Measurements from ENCODE around the gene ANKRD37.

The ANKRD37 gene

DNA sequence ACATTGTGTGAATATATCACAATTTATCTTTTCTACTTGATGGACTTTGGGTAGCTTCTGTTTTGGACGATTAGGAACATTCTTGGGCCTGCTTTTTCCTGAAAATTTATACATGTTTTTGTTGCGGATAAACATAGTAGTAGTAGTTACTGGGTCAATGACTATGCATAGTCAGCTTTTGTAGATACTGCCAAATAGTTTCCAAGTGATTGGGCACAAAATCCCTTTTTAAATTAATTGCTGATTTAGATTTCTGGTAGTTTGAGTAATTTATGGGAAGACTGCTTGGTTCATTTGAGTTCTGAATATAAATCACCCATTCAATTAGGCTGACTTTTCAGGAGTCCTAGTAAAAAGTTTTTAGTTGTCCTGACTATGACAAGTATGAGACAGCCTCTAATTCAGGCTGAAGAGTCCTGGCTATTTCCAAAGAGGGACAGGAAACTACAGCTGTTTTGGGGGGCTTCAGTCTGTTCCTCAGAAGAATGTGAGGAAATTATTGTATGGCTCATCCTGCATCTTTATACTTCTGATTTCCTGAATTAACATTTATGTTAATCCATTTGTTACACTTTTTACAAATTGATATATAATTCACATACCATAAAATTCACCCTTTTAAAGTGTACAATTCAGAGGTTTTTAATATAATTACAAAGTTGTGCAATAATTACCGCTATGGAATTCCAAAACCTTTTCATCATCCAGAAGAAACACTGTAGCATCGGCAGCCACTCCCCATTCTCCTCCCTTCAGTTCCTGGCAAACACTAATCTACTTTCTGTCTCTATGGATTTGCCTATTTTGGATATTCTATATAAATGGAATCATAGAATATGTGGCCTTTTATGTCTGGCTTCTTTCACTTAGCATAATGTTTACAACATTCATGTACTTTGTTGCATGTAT, 15.1 kb upstream of the ANKRD37 start:
- no peak for DNase-seq

DNA sequence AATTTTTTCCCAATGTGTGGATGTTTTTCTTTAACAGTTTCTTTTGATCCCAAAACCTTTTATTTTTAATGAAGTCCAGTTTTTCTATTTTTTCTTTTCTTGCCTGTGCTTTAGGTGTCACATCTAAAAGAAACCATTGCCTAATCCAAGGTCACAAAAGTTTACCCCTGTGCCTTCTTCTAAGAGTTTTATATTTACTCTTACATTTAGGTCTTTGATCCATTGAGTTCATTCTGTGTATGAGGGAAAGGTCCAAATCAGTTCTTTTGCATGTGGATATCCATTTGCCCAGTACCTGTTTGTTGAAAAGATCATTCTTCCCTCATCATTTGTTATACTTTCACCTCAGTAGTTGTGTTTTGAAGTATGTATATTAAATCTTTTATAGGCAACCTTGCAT, 13.9 kb upstream of the ANKRD37 start:
- DNase-seq, result no peak

DNA sequence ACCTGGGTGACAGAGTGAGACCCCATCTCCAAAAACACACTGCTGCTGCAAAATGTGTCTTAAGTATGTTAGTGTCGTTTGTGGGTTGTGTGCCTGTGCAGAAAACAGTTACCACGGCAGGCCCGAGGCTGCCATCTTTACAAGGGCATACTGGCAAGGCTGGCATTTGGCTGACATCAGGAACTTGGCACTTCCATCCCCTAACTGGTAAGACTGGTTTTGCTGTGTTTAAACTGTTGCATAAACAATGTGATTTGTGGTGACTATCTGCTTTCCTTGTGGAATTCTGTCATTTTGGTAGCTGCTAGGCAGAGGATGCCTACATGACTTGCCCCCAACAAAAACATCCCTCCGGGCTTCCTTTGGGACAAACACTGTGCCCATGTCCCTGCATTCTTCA, 13.2 kb upstream of the ANKRD37 start:
- no peak for DNase-seq

DNA sequence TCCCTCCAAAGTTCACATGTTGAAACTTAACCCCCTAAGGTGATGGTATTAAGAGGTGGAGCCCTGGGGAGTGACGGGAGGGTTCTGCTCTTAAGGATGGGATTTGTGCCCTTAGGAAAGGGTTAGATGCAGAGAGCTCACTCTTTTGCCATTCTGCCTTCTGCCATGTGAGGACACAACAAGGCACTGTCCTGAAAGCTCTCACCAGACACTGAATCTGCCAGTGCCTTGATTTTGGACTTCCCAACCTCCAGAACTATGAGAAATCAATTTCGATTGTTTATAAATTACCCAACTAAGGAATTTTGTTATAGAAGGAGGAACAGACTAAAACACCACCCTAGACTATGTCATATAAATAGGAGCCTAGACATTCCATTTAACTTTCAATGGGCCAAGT, 12.6 kb upstream of the ANKRD37 start:
- DNase-seq, result no peak

DNA sequence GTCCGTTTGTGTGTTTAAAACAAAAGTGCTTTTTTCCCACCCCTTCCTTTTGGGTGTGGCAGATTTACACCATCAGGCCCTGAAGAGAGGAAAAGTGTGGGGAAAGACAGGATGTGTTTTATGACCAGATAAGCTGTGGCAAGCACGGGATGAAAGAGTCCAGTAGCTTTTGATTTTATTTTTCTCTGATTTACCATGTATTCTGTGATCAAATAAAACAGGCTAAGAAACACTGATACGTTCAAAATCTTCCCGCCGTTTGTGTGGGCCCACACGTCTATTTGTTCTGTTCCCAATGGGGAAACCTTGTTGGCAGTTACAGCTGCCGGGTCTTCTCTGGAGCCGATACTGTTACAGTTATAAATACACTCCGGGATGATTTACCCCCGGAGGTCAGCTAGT, 11.7 kb upstream of the ANKRD37 start:
- no peak for DNase-seq

DNA sequence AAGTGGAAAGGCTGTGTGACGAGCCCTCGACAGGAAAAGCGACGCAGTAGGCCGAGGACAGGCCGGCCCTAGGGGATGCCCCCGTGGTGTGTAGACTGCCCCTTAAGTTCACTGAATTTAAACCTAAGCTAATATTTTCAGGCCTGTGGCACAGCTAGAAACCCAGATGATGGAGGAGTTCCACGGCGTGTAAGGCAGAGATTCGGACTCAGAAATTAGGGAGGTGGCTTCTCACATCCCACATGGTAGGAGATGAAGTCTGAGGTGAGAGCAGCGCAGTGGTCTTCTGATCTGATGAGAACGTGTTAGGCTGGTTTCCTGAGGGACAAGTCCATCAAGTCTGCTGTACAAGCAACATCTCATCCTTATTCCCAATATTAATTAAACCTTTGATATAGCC, 8.7 kb upstream of the ANKRD37 start:
- DNase-seq, result no peak

DNA sequence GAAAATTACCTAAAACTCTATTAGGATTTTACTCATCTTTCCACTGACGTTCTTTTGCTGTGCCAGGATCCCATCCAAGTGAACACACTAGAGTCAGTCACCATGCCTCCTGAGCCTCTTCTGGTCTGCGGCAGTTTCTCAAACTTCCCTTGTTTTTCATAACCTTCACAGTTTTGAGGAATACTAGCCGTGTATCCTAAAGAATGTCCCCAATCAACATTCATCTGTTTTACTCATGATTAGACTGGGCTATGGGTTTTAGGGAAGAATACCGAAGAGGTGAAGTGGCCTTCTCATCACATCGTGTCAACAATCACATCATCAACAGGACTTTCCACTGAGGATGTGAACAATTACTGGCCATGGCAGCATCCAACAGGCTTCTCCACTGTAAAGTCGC, 5.7 kb upstream of the ANKRD37 start:
- DNase-seq, result no peak

DNA sequence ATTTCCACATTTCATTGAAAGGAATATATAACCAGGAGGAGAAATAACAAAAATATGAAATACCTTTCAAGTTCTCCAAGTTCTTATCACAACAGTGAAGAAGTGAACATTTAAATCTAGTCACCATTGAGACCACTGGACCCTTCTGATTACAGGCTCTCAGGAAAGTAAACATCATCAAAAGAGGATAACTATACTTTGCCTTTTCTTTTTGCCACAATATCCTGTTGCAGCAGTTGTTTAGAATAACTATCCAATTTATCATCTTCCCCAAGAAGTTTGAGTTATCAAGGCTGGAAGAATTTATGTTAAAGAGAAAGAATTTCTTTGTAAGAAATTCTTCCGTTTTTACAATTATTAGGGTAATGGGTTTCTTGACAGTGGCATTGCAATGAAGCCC, 4.5 kb upstream of the ANKRD37 start:
- DNase-seq, result no peak

DNA sequence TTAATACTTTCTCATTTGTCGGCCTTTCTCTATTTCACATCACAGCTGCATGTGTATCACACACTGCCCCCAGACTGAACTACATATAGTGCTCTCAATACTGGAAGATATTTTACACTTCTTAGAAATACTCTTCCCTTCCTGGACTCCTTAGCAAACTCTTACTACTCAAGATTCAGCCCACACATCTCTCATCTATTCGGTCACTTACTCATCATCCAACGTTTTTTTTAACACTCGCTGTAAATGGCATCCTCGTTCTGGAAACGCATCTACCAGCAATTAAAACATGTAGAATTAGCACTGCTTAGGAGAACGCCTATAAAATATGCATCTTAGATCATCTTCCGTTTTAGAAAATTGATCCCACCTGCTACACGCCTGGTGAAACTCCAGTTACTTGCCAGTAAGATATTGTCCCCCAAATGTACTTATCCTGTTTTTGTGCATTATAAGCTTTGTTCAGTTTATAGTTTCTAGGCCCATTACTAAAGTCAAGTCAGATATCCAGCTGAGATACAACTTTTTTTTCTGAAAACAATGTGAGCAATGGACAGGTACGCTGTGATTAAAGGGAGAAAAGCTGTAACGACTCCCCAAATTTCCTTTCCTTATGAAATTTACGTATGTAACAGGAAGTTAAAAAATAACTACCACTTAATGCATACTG, 1.9 kb upstream of the ANKRD37 start:
- no peak for DNase-seq

DNA sequence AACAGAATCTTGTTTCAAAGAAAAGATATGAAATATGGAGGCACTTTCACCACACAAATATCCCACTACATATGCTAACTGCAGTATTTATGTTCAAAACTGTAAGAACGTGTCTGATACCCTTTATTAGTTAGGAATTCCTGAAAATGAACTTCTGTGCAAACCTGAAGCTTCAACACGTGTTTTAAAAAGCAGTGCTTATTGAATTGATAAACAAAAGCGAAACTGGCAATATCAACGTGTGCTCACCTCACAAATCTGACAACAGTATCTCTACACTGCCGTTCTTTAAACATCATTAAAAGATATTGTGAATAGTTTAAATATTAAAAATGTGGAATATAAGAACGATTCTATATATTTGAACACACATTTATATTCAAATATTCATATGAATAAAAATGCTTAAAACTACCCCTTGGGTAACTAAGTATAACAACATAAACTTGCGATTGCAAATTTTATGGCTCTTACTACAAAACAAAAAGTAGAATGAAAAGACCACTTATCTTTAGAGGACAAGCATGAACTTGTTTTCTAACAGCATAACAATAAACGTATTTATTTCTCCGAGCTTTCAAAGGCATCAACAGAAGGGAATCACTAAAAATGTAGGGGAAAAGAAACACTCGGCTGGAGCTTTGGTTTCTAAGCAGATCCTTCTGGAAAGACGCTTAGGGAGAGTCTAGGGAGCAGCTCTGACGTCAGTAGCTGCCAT, 1.2 kb upstream of the ANKRD37 start, which contains the start of gene LRP2BP:
Gene LRP2BP (minus strand): TSS at position 687 of the 718 bp plus-strand sequence. CDS start 17,738 bp downstream, outside the sequence.
- DNase-seq, result peak; percentile 4

DNA sequence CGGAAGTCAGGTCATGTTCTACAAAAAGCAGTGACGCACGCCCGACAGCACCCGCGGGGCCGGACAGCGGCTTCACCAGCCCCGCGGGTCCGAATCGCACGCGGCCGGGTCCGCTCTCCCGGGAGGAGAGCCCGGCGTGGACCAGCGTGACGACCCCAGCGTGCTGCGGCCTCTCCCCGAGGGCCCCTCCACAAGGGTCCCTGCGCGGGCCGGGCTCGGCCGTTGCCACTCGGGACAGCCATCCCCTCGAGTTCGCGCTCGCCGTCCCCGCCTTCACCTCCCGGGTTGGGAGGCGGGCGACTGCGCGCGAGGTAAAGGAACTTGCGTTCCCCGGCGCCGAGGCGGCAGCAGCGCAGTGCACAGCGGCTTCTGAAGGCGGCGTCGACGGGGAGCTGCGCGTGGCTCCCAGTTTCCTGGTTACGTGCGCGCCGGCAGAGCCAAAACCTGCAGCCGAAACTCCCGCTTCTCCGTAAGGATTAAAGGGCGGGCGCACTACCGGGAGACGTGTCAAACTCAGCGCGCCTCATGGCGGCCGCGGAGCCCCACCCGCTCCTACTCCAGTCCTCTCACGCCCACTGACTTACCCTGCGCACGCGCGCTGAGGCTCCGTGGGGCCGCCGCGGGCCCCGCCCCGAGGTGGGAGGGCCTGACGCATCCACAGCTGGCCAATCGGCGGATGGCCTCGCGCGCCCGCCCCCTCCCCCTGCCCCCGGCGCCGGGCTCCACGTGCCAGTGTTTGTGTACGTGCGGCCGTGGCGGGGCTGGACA, 501 bp upstream of the ANKRD37 start:
- peak; percentile 75 for DNase-seq

DNA sequence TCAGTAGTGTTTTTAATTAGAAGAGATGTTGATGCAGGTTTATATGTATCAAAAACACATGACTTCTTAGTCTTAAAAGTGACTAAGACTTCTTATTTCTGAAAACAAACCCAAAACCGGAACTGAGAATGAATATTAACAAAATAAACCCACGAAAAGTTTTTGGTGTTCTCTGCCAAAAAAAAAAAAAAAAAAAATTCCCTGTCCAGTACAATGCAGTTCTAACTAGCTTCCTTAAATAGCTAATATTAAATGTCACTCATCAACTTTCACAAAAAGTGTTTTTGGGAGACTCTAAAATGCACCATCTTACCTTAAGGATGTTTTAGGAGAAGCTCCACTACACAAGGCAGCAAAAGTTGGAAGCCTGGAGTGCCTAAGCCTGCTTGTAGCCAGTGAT, 2.0 kb downstream of the ANKRD37 start:
- no peak for DNase-seq

DNA sequence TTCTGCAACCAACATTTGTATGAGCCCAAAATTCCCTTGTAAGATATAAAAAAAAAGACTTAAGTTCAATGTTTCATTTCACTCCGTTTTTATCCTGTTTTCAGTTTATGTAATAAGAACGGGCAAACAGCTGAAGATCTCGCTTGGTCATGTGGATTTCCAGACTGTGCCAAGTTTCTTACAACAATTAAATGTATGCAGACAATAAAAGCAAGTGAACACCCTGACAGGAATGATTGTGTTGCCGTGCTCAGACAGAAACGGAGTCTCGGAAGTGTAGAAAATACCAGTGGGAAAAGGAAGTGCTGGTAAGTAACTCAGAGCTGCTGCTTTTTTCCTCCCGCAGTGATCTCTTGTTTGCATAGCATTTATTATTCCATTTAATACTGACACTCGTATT, 2.8 kb downstream of the ANKRD37 start:
- DNase-seq, result no peak

DNA sequence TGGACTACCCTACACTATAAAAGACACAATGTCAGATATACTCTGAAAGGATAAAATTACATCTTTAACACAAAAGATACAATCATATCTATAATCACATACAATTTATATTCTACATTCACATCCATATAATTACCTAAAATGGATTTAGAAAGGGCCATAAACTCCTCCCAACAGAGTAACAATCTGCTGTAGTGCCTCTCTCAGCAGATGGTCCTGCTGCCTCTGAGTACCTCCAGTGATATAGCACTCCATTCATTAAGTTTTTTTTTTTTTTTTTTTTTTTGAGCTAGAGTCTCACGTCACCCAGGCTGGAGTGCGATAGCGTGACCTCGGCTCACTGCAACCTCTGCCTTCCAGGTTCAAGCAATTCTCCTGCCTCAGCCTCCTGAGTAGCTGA, 7.4 kb downstream of the ANKRD37 start:
- DNase-seq, result no peak

DNA sequence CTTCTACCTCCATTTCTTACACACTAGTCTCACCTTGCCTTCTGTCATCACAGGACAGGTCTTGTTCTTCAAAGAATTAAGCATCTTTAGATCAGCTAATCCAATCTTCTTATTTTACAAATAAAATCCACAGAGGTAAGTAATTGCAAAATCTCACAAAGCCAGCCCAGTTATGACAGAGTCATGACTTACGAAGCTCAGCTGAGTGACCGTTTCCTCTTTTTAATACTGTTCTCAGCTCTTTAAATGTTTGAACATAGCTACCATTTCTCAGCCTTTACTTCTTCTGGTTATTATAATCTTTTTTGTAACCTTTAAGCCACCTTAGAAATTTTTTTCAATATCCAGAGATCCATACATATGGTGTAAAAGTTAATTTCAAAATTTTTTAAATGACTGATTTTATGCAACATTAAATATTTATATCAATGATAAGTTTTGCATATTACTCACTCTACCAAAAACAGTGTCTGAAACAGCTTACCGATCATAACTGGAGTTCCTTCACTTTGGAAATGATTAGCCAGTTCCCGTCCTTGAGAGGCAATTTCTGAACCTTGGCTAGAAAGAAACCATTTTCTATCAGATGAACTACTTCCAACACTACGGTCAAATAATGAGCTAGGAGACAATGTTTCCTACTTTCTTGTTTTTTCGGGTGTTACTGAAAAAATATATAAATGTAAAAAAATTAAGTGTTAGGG, 8.8 kb downstream of the ANKRD37 start:
- no peak for DNase-seq

DNA sequence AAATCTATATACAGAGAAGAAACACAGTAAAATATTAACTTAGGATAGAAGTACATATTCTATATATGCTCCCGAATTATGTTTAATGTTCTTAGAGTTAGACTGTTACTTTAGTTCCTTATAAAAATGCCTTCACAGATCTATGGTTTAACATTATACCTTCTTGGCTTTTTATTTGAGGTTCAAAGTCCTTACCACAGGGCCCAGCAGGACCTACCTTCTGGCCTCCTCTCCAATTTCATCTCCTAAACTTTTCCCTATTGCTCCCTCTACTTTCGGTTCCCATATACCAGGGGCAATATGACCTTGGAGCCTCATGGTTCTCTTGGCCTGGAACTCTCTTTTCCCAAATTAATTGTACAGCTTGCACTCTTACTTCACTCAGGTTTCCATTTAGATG, 11.8 kb downstream of the ANKRD37 start:
- no peak for DNase-seq

DNA sequence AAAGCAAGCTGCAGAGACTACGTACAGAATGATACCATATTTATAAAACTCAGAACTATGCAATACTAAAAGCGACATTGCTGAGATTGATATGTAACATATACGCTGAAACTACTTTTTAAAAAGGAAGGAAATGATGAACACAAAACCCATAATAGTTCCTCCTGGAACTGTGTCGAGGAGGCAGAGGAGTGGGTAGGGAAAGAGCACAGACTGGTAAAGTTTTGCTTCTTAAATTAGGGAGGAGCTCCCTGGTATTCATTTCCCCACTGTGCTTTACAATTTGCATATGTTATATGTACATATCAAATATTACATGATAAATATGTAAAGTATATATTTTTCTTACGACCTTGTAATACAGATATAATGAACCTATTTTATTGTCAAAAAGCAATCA, 15.2 kb downstream of the ANKRD37 start:
- DNase-seq, result no peak

DNA sequence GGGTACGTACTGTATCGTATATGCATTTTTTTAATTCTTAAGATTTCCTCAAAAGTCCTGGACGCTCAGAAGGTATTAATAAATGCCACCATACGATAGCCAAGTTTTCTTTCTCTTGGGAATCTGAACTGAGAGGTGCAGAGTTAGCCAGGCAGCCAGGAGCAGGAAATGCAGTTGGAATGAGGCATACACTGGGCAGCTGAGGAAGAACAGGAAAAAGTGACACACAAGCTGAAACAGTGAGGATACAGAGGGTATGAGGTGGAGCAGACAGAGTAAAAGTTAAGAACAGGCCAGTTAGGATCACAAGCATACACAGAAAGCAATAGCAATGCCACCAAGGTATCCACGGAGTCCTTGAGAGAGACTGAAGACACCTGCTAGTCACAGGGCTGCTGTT, 15.8 kb downstream of the ANKRD37 start:
- DNase-seq, result no peak

DNA sequence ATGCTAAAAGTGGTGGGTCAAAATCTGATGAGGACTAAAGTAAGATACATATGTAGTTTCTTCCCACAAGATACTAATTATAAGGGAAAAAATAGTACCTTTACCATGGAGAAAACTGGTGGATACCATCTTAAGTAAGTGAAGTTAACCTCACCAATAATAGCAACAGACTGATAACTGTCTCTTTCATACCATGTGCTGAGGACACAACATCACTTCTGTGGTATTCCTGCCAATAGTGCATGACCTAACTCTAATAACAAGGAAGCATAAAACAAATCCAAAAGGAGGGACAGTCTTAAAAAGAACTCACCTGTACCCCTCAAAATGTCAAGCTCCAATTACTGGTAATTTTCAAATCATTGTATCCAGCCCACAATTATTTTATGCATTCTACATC, 20.3 kb downstream of the ANKRD37 start:
- DNase-seq, result no peak

DNA sequence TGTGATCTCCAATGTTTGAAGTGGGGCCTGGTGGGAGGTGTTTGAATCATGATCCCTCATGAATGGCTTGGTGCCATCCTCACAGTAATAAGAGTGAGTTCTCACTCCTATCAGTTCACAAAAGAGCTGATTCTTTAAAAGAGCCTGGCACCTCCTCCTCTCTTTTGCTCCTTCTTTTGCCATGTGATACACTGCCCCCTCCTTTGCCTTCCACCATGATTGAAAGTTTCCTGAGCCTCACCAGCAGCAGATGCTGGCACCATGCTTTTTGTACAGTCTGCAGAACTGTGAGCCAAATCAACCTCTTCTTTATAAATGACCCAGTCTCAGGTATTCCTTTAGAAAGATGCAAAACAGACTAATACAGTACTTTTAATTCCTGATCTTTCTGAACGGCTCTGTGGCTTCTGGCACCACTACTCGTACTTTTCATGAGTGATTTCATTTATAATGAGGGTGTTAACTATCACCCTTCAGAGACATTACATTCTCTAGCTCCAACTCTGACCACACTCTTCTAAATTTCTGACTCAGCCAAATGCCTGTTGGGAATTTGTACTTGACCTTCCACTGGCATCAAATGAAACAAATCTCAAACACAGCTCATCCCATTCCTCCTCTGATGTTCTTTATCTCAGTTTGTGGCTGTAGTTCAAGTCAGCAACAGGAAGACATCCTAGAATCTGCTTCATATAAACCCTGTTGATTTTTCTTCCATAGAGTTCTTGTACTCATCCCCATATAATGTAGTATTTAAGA, 24.9 kb downstream of the ANKRD37 start:
- DNase-seq, result no peak

DNA sequence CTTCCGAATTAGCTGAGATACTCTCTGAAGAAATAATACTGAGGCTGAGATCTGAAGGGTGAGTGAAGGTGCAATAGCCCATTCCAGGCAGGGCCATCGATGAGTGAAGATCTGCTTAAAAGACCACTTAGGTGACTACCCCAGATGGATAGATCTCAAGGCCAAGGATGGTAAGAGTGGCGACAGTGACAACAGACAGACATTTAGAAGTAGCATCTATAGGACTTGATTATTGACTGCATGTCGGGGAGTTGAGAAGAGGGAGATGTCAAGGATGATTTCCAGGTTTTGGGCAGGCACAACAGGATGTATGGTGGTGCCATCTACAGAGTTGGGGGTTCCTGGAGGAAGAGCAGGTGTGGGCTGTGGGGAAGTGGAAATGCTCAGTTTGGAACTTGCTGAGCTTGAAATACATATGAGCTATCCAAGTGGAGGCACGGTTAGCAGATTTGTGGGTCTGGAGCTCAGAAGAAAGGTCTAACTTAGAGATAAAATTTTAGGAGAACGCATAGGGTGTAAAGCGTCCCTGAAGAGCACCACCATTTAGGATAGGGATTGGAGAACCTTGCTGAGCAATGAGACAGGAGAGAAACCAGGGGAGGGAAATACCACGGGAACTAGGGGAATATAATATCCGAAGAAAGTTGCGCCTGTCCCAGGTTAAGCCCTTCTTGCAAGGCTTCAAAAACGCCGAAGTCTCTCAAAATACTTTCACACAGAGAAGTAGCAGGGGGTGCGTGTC, 28.4 kb downstream of the ANKRD37 start:
- DNase-seq, result no peak

All from SIG-M5 (cell line).